Measurements from ENCODE around the gene NEFH. TPM values are rescaled to one million over a fixed set of nuclear protein-coding genes. Genes with fewer than 3 reads are reported as not detected.

Gene NEFH
- total RNA-seq, 2 experiments from 2014 or later: 0.05 to 0.06 TPM

DNA sequence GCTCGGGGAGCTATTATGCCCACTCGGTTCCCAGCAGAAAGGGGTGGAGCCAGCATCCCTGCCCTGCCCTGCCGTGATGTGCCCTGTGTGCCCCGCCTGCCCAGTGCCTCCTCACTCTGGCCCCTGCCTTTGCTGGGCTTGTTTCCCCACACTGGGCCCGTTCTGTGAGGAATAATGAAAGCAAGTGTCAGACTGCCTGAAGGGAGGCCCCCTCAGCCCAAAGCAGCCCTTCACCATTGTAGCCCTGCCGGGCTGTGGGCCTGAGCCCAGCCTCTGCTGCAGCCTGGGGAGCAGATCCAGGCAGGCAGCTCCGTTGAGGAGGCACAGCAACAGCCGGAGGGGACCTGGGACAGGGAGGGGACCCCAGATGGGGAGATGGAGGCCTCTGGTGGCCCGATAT is 20.2 kb upstream of the NEFH start:
- no peaks in the 10 kb centered on the region for H3K27me3 Mint-ChIP-seq

DNA sequence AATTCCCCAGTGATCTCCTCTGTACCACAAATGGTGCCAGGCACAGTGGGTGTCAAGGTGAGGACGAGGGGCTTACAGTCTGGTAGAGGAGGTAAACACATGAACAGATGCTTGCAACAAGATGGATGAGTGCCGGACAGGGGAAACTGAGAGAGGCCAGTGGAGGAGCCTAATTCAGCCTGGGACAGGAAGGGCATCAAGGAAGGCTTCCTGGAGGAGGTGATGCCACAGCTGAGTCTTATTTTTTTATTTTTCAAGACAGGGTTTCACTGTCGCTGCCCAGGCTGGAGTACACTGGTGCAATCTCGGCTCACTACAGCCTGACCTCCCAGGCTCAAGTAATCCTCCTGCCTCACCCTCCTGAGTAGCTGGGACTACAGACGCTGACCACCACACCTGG is 18.8 kb upstream of the NEFH start:
- ChIA-PET POLR2A (no interaction called here), CTCF (no interaction called here)
- Histone ChIP-seq H3K9me3 (ENCODE audit: control insufficient read depth in 1 of 2, insufficient read depth in 1 of 2, low read length in 2 of 2) (no peaks in the 10 kb centered on the region), H3K4me1 (ENCODE audit: insufficient read depth, low read length) (no peaks in the 10 kb centered on the region), H3K27me3 (ENCODE audit: control insufficient read depth in 1 of 2, insufficient read depth in 2 of 2, low read length in 2 of 2) (no peaks in the 10 kb centered on the region), H3K27ac (ENCODE audit: low read depth in 1 of 2, low read length in 2 of 2) (no peak overlapping the region), H3K4me3 (ENCODE audit: low read length) (no peak overlapping the region), H3K36me3 (ENCODE audit: insufficient read depth, low read length) (no peaks in the 10 kb centered on the region)
- H3K4me3 Mint-ChIP-seq: no peak overlapping the region
- DNase-seq (no peak), ATAC-seq (ENCODE audit: poor library complexity) (no peak)
- H3K27me3 Mint-ChIP-seq: no peaks in the 10 kb centered on the region
- no peaks in the 10 kb centered on the region for H3K4me1 Mint-ChIP-seq (ENCODE audit: low read depth)
- TF ChIP-seq, protein P1, sequence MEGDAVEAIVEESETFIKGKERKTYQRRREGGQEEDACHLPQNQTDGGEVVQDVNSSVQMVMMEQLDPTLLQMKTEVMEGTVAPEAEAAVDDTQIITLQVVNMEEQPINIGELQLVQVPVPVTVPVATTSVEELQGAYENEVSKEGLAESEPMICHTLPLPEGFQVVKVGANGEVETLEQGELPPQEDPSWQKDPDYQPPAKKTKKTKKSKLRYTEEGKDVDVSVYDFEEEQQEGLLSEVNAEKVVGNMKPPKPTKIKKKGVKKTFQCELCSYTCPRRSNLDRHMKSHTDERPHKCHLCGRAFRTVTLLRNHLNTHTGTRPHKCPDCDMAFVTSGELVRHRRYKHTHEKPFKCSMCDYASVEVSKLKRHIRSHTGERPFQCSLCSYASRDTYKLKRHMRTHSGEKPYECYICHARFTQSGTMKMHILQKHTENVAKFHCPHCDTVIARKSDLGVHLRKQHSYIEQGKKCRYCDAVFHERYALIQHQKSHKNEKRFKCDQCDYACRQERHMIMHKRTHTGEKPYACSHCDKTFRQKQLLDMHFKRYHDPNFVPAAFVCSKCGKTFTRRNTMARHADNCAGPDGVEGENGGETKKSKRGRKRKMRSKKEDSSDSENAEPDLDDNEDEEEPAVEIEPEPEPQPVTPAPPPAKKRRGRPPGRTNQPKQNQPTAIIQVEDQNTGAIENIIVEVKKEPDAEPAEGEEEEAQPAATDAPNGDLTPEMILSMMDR (IDR thresholded peaks at IDR 0.05): no peak
- intact Hi-C loops (cut with DNase I, micrococcal nuclease): no loop called here
- no peaks in the 10 kb centered on the region for H3K9me3 Mint-ChIP-seq
- H3K27ac Mint-ChIP-seq: no peak overlapping the region
- H3K36me3 Mint-ChIP-seq (ENCODE audit: low read depth): no peaks in the 10 kb centered on the region

More for the DNA sequence above, 20.2 kb upstream of the NEFH start:
- ChIA-PET POLR2A (no interaction called here), CTCF (no interaction called here)
- Histone ChIP-seq H3K27ac (ENCODE audit: low read depth in 1 of 2, low read length in 2 of 2) (no peak overlapping the region), H3K36me3 (ENCODE audit: insufficient read depth, low read length) (no peaks in the 10 kb centered on the region), H3K4me3 (ENCODE audit: low read length) (no peak overlapping the region), H3K27me3 (ENCODE audit: control insufficient read depth in 1 of 2, insufficient read depth in 2 of 2, low read length in 2 of 2) (no peaks in the 10 kb centered on the region), H3K4me1 (ENCODE audit: insufficient read depth, low read length) (no peaks in the 10 kb centered on the region), H3K9me3 (ENCODE audit: control insufficient read depth in 1 of 2, insufficient read depth in 1 of 2, low read length in 2 of 2) (no peaks in the 10 kb centered on the region)
- ATAC-seq (ENCODE audit: poor library complexity) (no peak), DNase-seq (no peak)
- Mint-ChIP-seq H3K4me3 (no peak overlapping the region), H3K27ac (no peak overlapping the region), H3K36me3 (ENCODE audit: low read depth) (no peaks in the 10 kb centered on the region), H3K4me1 (ENCODE audit: low read depth) (no peaks in the 10 kb centered on the region), H3K9me3 (no peaks in the 10 kb centered on the region)
- intact Hi-C loops (cut with DNase I, micrococcal nuclease): no loop called here
- TF ChIP-seq, protein P1 (IDR thresholded peaks at IDR 0.05): no peak

DNA sequence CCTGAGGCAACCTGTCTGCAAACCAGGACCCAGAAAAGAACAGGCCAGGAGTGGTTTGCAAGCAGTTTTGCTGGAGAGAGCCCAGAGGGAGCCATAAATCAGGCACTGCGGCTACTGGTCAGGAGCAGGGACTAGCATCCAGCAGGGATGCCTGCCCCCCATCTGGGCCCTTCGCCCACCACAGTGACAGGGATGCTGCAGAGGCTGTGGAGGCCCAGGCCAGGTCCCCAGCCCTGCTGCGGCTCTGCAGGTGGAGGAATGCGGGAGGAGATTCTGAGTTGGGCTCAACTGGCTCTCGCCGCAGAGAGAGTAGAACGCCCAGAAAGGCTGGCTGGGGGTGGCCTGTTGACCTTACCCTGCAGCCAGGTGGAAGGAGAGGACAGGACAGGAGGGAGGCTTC is 16.4 kb upstream of the NEFH start:
- Mint-ChIP-seq H3K9me3 (no peaks in the 10 kb centered on the region), H3K4me1 (ENCODE audit: low read depth) (no peaks in the 10 kb centered on the region), H3K36me3 (ENCODE audit: low read depth) (no peaks in the 10 kb centered on the region), H3K27ac (no peak overlapping the region), H3K4me3 (no peak overlapping the region), H3K27me3 (no peaks in the 10 kb centered on the region)
- intact Hi-C loops (cut with DNase I, micrococcal nuclease): no loop called here
- Histone ChIP-seq H3K4me1 (ENCODE audit: insufficient read depth, low read length) (no peaks in the 10 kb centered on the region), H3K9me3 (ENCODE audit: control insufficient read depth in 1 of 2, insufficient read depth in 1 of 2, low read length in 2 of 2) (no peaks in the 10 kb centered on the region), H3K27ac (ENCODE audit: low read depth in 1 of 2, low read length in 2 of 2) (no peak overlapping the region), H3K4me3 (ENCODE audit: low read length) (no peak overlapping the region), H3K36me3 (ENCODE audit: insufficient read depth, low read length) (no peaks in the 10 kb centered on the region), H3K27me3 (ENCODE audit: control insufficient read depth in 1 of 2, insufficient read depth in 2 of 2, low read length in 2 of 2) (no peaks in the 10 kb centered on the region)
- ATAC-seq (ENCODE audit: poor library complexity) (no peak), DNase-seq (no peak)
- ChIA-PET POLR2A (no interaction called here), CTCF (no interaction called here)
- TF ChIP-seq, protein P1 (IDR thresholded peaks at IDR 0.05): no peak
